Panc1 (cell line): ENCODE results near the gene DLG5. TPM values are rescaled to one million over a fixed set of nuclear protein-coding genes. Genes with fewer than 3 reads are reported as not detected.

Source experiments
- ATAC-seq: fragments of 200-7000 bp; cut with Tn5 transposase; 2 replicates; pipeline ENCODE4 v1.9.1; 2020; ENCODE audit warnings: mild to moderate bottlenecking, moderate library complexity
- BruUV-seq: library from RNA; stranded (reverse); fragments of 400-500 nt; replicated peaks from 2 replicates; lab custom pipeline; 2021; lab: Mats Ljungman, UMichigan
- CTCF ChIA-PET: fragments of 300-600 bp; sonication (Branson Sonifier 250); formaldehyde crosslinking; loops from one replicate; lab custom pipeline; 2022; ENCODE audit warnings: antibody characterized with exemption; lab: Charles Lee
- POLR2A ChIA-PET: fragments of 300-600 bp; sonication (Branson Sonifier 250); formaldehyde crosslinking; loops from one replicate; lab custom pipeline; 2022; ENCODE audit warnings: antibody characterized with exemption; lab: Charles Lee
- DNase-seq: peaks from one replicate; pipeline ENCODE4 v3.0.0-alpha.2; 2010; ENCODE audit warnings: low read depth, low spot score
- H3K27ac ChIP-seq: 2 replicates; pipeline ENCODE4 v1.5.1; 2011; ENCODE audit warnings: mild to moderate bottlenecking, low read length, inconsistent platforms
- H3K27me3 ChIP-seq: fragments of 200-500 bp; sonication (Bioruptor generic); 2 replicates; pipeline ENCODE4 v1.6.0; 2014; ENCODE audit warnings: low read length, inconsistent platforms; ENCODE audit not compliant: control insufficient read depth, insufficient read depth
- H3K36me3 ChIP-seq: fragments of 200-500 bp; sonication (Bioruptor generic); 2 replicates; pipeline ENCODE4 v1.5.1; 2014; ENCODE audit warnings: inconsistent platforms, mild to moderate bottlenecking, low read length, moderate library complexity; ENCODE audit not compliant: control insufficient read depth, insufficient read depth
- H3K4me1 ChIP-seq: 2 replicates; pipeline ENCODE4 v1.5.1; 2011; ENCODE audit warnings: inconsistent platforms, mild to moderate bottlenecking, low read length, moderate library complexity; ENCODE audit not compliant: control insufficient read depth, insufficient read depth
- H3K4me3 ChIP-seq, 2 experiments: 2 replicates each; pipeline ENCODE4 v1.5.1; 2011 to 2012; ENCODE audit warnings: low read depth in 2 of 2, low read length in 2 of 2, mild to moderate bottlenecking in 2 of 2, inconsistent platforms in 1 of 2, moderate library complexity in 1 of 2
- H3K9me3 ChIP-seq: fragments of 200-500 bp; sonication (Bioruptor generic); 2 replicates; pipeline ENCODE4 v1.5.1; 2014; ENCODE audit warnings: low read depth, mild to moderate bottlenecking, inconsistent platforms, low read length, moderate library complexity; ENCODE audit not compliant: control insufficient read depth, insufficient read depth
- POLR2AphosphoS5 ChIP-seq: IDR thresholded peaks from 2 replicates; pipeline ENCODE4 v1.6.1; 2012; ENCODE audit warnings: mild to moderate bottlenecking, low read depth, low read length, moderate library complexity
- SIN3A ChIP-seq: IDR thresholded peaks from 2 replicates; pipeline ENCODE4 v1.6.1; 2012; ENCODE audit warnings: low read depth, mild to moderate bottlenecking, low read length, moderate library complexity, borderline replicate concordance; ENCODE audit not compliant: insufficient read depth
- TCF7L2 ChIP-seq: IDR thresholded peaks from 2 replicates; pipeline ENCODE4 v1.6.1; 2011; ENCODE audit warnings: mild to moderate bottlenecking, low read depth, low read length, inconsistent platforms
- in situ Hi-C: cut with HindIII; loops from 2 replicates; pipeline ENCODE4 v1.10.0; 2016; ENCODE audit warnings: low sequenced_read_pairs, low pct_unique_long_range_greater_than_20kb
- intact Hi-C: fragments of 100-400 bp; cut with micrococcal nuclease; formaldehyde crosslinking; loops from one replicate; pipeline ENCODE4 v1.10.0; 2022; ENCODE audit not compliant: unreplicated experiment
- total RNA-seq: library from RNA; stranded (reverse); gene quantifications from one replicate; pipeline ENCODE4 v1.2.1, GENCODE V29; 2021; ENCODE audit not compliant: unreplicated experiment
- TF ChIP-seq, protein P1 (sequence below), 2 experiments: IDR thresholded peaks; 2 replicates each; pipeline ENCODE4 v1.6.1; 2011 to 2012; ENCODE audit warnings: low read depth in 2 of 2, control low read depth in 1 of 2, low read length in 1 of 2, mild to moderate bottlenecking in 1 of 2, moderate library complexity in 1 of 2; ENCODE audit not compliant: insufficient read depth in 1 of 2
- TF ChIP-seq, protein P2 (sequence below): fragments of 450-650 bp; IDR thresholded peaks from 2 replicates; pipeline ENCODE4 v1.5.1; 2017; ENCODE audit warnings: mild to moderate bottlenecking

DLG5 gene
- total RNA-seq, 1 experiment from 2014 or later: 85.6 TPM

DNA sequence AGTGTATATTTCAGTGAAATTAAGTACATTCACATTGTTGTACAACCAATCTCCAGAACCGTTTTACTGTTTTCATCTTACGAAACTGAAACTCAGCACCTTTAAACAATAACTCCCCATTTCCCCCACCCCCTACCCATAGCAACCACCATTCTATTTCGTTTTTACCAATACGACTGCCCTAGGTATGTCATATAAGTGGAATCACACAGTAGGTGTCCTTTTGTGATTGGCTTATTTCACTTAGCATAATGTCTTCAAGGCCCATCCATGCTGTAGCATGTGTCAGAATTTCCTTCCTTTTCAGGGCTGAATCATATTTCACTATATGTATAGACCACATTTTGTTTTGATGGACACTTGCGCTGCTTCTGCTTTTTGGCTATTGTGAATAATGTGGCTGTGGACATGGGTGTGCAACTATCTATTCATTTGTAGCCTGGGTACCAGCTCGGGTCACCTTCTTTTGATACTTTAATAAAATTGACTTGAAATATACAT, 34.3 kb upstream of the DLG5 start:
- intact Hi-C loops (loop anchor here (10.0 kb wide), 1 partner anchor 46 kb away; no protein-coding TSS in a partner anchor), in situ Hi-C loops (no loop called here)
- H3K27ac ChIP-seq: no peak overlapping the region
- no peaks in the 10 kb centered on the region for H3K27me3 ChIP-seq
- DNase-seq (no peak), ATAC-seq (no peak)
- no TSS peak for BruUV-seq
- POLR2A ChIA-PET: no interaction called here
- H3K4me1 ChIP-seq: no peaks in the 10 kb centered on the region
- CTCF ChIA-PET: no interaction called here
- TF ChIP-seq TCF7L2 (no peak), POLR2AphosphoS5 (no peak), SIN3A (no peak)
- TF ChIP-seq, protein P1, sequence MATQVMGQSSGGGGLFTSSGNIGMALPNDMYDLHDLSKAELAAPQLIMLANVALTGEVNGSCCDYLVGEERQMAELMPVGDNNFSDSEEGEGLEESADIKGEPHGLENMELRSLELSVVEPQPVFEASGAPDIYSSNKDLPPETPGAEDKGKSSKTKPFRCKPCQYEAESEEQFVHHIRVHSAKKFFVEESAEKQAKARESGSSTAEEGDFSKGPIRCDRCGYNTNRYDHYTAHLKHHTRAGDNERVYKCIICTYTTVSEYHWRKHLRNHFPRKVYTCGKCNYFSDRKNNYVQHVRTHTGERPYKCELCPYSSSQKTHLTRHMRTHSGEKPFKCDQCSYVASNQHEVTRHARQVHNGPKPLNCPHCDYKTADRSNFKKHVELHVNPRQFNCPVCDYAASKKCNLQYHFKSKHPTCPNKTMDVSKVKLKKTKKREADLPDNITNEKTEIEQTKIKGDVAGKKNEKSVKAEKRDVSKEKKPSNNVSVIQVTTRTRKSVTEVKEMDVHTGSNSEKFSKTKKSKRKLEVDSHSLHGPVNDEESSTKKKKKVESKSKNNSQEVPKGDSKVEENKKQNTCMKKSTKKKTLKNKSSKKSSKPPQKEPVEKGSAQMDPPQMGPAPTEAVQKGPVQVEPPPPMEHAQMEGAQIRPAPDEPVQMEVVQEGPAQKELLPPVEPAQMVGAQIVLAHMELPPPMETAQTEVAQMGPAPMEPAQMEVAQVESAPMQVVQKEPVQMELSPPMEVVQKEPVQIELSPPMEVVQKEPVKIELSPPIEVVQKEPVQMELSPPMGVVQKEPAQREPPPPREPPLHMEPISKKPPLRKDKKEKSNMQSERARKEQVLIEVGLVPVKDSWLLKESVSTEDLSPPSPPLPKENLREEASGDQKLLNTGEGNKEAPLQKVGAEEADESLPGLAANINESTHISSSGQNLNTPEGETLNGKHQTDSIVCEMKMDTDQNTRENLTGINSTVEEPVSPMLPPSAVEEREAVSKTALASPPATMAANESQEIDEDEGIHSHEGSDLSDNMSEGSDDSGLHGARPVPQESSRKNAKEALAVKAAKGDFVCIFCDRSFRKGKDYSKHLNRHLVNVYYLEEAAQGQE (IDR thresholded peaks at IDR 0.05; ENCODE audit: insufficient read depth in 1 of 2, low read depth in 2 of 2, low read length in 1 of 2): no peak
- TF ChIP-seq, protein P2, sequence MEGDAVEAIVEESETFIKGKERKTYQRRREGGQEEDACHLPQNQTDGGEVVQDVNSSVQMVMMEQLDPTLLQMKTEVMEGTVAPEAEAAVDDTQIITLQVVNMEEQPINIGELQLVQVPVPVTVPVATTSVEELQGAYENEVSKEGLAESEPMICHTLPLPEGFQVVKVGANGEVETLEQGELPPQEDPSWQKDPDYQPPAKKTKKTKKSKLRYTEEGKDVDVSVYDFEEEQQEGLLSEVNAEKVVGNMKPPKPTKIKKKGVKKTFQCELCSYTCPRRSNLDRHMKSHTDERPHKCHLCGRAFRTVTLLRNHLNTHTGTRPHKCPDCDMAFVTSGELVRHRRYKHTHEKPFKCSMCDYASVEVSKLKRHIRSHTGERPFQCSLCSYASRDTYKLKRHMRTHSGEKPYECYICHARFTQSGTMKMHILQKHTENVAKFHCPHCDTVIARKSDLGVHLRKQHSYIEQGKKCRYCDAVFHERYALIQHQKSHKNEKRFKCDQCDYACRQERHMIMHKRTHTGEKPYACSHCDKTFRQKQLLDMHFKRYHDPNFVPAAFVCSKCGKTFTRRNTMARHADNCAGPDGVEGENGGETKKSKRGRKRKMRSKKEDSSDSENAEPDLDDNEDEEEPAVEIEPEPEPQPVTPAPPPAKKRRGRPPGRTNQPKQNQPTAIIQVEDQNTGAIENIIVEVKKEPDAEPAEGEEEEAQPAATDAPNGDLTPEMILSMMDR: no peak
- H3K9me3 ChIP-seq: peaks cover 6% of the 10 kb centered on the region; the same call in 1 of the 2 replicates
- H3K36me3 ChIP-seq: no peaks in the 10 kb centered on the region
- H3K4me3 ChIP-seq: no peak overlapping the region

- Histone ChIP-seq H3K36me3 (no peaks in the 10 kb centered on the region), H3K4me3 (no peak overlapping the region), H3K27me3 (no peaks in the 10 kb centered on the region), H3K9me3 (peaks cover 6% of the 10 kb centered on the region; the same call in 1 of the 2 replicates), H3K4me1 (no peaks in the 10 kb centered on the region), H3K27ac (no peak overlapping the region)
- in situ Hi-C loops (no loop called here), intact Hi-C loops (loop anchor here (10.0 kb wide), 1 partner anchor 45 kb away; no protein-coding TSS in a partner anchor)
- ATAC-seq: no peak
- POLR2A ChIA-PET: no interaction called here
- CTCF ChIA-PET: no interaction called here
- BruUV-seq: no TSS peak
- no peak for TF ChIP-seq TCF7L2
- no peak for TF ChIP-seq POLR2AphosphoS5
- TF ChIP-seq, protein P2: no peak
- TF ChIP-seq, protein P1 (IDR thresholded peaks at IDR 0.05; ENCODE audit: insufficient read depth in 1 of 2, low read depth in 2 of 2, low read length in 1 of 2): no peak
- TF ChIP-seq SIN3A: no peak
- no peak for DNase-seq
Measured at GRCh38 chr10:77959887-77960455, 33.4 kb upstream of the DLG5 start.
